NT2/D1 (cell line): ENCODE data around the gene RHOBTB3.
"Not testable (repeated sequence)": the region's sequence is repeated elsewhere in the genome, so short reads cannot be mapped to it uniquely, and the experiment has no call there.

Source experiments
- DNase-seq: peaks from one replicate; pipeline ENCODE4 v3.0.0-alpha.2; 2011; ENCODE audit warnings: low read depth, low spot score
- H3K27me3 ChIP-seq: 2 replicates; pipeline ENCODE4 v1.6.0; 2011; ENCODE audit warnings: mild to moderate bottlenecking; ENCODE audit not compliant: insufficient read length, insufficient read depth
- H3K36me3 ChIP-seq: 2 replicates; pipeline ENCODE4 v1.6.1; 2011; ENCODE audit warnings: mild to moderate bottlenecking, low read length, mixed read lengths; ENCODE audit not compliant: insufficient read depth, insufficient read length
- H3K4me1 ChIP-seq: 2 replicates; pipeline ENCODE4 v1.5.1; 2011; ENCODE audit not compliant: insufficient read depth, insufficient read length
- H3K4me3 ChIP-seq: 2 replicates; pipeline ENCODE4 v1.5.1; 2011; ENCODE audit warnings: low read depth; ENCODE audit not compliant: insufficient read length
- H3K9ac ChIP-seq: 2 replicates; pipeline ENCODE4 v1.6.0; 2011; ENCODE audit warnings: low read depth; ENCODE audit not compliant: insufficient read length
- H3K9me3 ChIP-seq: 2 replicates; pipeline ENCODE4 v1.5.1; 2011; ENCODE audit warnings: mild to moderate bottlenecking, low read length; ENCODE audit not compliant: insufficient read depth
- SUZ12 ChIP-seq: IDR thresholded peaks from 2 replicates; pipeline ENCODE4 v1.6.1; 2011; ENCODE audit not compliant: insufficient read length, insufficient read depth; ENCODE audit errors: extremely low read depth
- YY1 ChIP-seq: IDR thresholded peaks from 2 replicates; pipeline ENCODE4 v1.6.1; 2011; ENCODE audit not compliant: insufficient read length, insufficient read depth
- ZNF274 ChIP-seq: IDR thresholded peaks from 2 replicates; pipeline ENCODE4 v1.6.1; 2011; ENCODE audit warnings: mild to moderate bottlenecking, low read depth, low read length

The RHOBTB3 gene

GRCh38 chr5:95699337-95699736, 31.8 kb upstream of the RHOBTB3 start:
- Histone ChIP-seq H3K9me3 (no peaks in the 10 kb centered on the region), H3K4me1 (no peaks in the 10 kb centered on the region), H3K9ac (no peak overlapping the region), H3K36me3 (no peaks in the 10 kb centered on the region), H3K4me3 (no peak overlapping the region), H3K27me3 (no peaks in the 10 kb centered on the region)
- TF ChIP-seq YY1 (no peak), SUZ12 (no peak), ZNF274 (no peak)
- no peak for DNase-seq

DNA sequence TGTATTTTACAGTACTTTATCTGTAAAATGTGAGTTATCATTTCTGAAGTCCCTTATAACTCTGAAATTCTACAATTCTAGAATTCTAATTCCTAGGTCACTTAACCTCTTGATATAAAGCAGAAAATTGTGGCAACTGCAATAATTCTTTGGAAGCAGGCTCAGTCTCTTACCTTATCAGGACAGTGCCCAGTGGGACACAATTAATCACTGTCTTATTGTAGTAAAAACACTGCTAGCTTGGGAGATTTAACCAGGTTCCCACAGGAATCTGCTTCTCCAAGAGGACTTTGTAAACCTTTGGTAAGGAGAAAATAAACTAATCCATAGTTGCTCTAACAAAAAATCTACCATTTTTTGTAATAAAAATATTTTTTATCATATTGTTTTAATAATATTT, 30.1 kb upstream of the RHOBTB3 start:
- no peak overlapping the region for H3K9ac ChIP-seq
- H3K4me1 ChIP-seq: no peaks in the 10 kb centered on the region
- DNase-seq: no peak
- no peaks in the 10 kb centered on the region for H3K36me3 ChIP-seq
- H3K9me3 ChIP-seq: no peaks in the 10 kb centered on the region
- no peak overlapping the region for H3K4me3 ChIP-seq
- TF ChIP-seq ZNF274 (no peak), YY1 (no peak), SUZ12 (no peak)
- H3K27me3 ChIP-seq: no peaks in the 10 kb centered on the region

DNA sequence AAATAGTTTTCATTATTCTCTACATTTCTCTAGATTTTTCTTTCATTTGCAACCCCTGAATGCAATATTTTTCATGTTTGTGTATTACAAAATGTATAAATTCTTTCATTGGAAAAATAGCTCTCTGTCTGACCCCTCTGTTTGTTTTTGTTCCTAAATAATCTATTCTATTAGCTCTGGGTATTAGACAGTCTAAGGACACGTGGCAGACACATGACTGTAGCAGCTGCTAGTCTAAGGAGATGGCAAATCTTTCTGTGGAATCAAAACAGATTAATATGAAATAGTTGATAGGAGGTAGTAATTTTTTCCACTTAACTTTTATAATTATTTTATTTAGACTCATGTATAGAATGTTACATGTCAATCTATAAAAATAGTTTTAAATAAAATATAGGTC, 27.0 kb upstream of the RHOBTB3 start:
- Histone ChIP-seq H3K4me3 (no peak overlapping the region), H3K9ac (no peak overlapping the region), H3K27me3 (no peaks in the 10 kb centered on the region), H3K9me3 (no peaks in the 10 kb centered on the region), H3K36me3 (no peaks in the 10 kb centered on the region), H3K4me1 (no peaks in the 10 kb centered on the region)
- TF ChIP-seq SUZ12 (no peak), ZNF274 (no peak), YY1 (no peak)
- DNase-seq: no peak

DNA sequence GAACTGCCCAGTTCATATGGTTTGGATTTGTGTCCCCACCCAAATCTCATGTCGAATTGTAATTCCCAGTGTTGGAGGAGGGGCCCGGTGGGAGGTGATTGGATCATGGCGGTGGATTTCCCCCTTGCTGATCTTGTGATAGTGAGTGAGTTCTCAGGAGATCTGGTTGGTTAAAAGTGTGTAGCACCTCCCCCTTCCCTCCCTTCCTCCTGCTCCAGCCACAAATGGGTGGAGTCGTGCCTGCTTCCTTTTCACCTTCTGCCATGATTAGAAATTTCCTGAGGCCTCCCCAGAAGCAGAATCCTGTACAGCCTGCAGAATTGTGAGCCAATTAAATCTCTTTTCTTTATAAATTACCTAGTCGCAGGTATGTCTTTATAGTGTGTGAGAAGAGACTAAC, 24.9 kb upstream of the RHOBTB3 start:
- not testable (repeated sequence) for H3K4me1 ChIP-seq, H3K36me3 ChIP-seq, H3K9ac ChIP-seq, H3K27me3 ChIP-seq, DNase-seq, H3K9me3 ChIP-seq, H3K4me3 ChIP-seq

DNA sequence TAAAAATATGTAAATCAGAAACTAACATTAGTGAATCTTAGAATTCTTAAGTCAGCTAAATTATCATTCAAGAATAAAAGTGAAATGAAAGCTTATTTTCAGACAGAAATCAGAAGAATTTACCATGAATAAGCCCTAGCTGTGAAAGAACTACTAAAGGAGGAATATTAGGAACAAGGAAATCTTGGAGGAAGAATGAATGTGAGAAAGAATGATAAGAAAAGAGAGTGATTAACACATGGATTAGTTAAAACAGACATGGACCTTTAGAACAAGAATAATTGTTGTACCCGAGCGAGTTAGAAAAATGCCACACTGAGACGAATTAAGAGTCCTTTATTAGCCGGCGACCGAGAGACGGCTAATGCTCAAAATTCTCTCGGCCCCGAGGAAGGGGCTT, 24.1 kb upstream of the RHOBTB3 start:
- no peaks in the 10 kb centered on the region for H3K36me3 ChIP-seq
- TF ChIP-seq YY1 (no peak), ZNF274 (no peak), SUZ12 (no peak)
- no peak overlapping the region for H3K9ac ChIP-seq
- H3K27me3 ChIP-seq: no peaks in the 10 kb centered on the region
- no peak for DNase-seq
- H3K9me3 ChIP-seq: no peaks in the 10 kb centered on the region
- H3K4me1 ChIP-seq: no peaks in the 10 kb centered on the region
- H3K4me3 ChIP-seq: no peak overlapping the region

GRCh38 chr5:95707534-95708188, 23.5 kb upstream of the RHOBTB3 start:
- not testable (repeated sequence) for DNase-seq, H3K9ac ChIP-seq, H3K4me1 ChIP-seq, H3K4me3 ChIP-seq, H3K36me3 ChIP-seq, H3K27me3 ChIP-seq, H3K9me3 ChIP-seq

DNA sequence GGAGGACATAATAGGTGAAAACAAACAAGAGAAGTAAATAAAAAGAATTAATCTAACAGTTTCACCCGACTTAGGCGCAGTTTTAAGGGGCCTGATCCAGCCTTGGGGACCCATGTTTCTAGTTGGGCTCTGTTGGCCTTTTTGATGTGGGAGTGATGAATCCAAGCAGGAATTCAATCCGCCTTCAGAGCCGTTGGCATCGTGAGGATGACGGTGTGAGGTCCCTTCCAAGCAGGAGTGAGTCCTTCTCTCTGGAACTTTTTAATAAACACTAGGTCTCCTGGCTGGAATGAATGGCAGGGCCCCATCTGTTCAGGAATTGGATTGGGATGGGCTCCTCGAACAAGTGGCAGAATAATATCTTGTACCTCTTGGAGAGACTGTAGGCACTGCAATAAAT, 22.3 kb upstream of the RHOBTB3 start:
- Histone ChIP-seq H3K9me3 (no peaks in the 10 kb centered on the region), H3K27me3 (no peaks in the 10 kb centered on the region), H3K4me3 (no peak overlapping the region), H3K4me1 (no peaks in the 10 kb centered on the region), H3K9ac (no peak overlapping the region), H3K36me3 (no peaks in the 10 kb centered on the region)
- no peak for DNase-seq
- TF ChIP-seq ZNF274 (no peak), SUZ12 (no peak), YY1 (no peak)

- Histone ChIP-seq H3K9me3 (no peaks in the 10 kb centered on the region), H3K4me3 (no peak overlapping the region), H3K36me3 (no peaks in the 10 kb centered on the region), H3K4me1 (no peaks in the 10 kb centered on the region), H3K9ac (no peak overlapping the region), H3K27me3 (no peaks in the 10 kb centered on the region)
- no peak for DNase-seq
- TF ChIP-seq ZNF274 (no peak), YY1 (no peak), SUZ12 (no peak)
Observed at GRCh38 chr5:95709967-95710650, 21.0 kb upstream of the RHOBTB3 start.

DNA sequence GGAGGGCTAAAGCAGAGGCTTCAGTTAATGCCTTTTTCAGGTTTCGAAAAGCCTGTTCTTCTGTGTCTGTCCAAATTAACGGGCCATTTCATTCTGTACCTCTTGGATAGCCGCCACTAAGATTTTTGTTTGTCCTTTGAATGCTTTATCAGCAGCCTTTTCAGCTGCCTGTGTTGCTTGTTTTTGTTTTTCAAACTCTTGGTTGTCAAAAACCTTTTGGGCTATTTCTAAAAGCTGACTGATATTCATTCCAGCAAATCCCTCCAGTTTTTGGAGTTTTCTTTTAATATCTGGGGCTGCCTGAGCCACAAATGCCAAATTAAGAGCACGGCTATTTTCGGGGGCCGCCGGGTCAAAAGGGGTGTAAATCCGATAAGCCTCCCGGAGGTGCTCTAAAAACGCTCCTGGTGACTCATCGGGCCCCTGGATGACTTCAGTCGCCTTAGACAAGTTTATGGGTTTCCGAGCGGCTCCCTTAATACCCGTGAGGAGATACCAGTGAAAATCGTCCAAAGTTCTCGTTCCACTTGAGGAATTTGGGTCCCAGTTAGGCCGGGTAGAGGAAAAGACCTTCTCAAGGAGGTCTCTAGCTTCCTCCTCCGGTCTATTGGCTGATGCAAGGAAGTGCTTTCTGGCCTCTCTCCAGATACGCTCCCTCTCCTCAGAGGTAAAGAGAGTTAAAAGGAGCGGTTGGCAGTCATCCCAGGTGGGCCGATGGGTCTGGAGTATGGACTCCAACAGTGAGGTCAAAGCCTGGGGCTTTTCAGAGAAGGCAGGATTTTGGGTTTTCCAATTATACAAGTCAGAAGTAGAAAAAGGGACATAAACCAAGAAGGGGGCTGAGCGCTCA, 20.3 kb upstream of the RHOBTB3 start:
- H3K9me3 ChIP-seq, H3K9ac ChIP-seq, DNase-seq, H3K4me1 ChIP-seq, H3K4me3 ChIP-seq, H3K27me3 ChIP-seq, H3K36me3 ChIP-seq: not testable (repeated sequence)
